IgD-negative memory B cell (primary cell): Measurements from ENCODE around the gene KRTAP4-11. TPM values are rescaled to one million over a fixed set of nuclear protein-coding genes. Genes with fewer than 3 reads are reported as not detected.
"Not testable (repeated sequence)": the region's sequence is repeated elsewhere in the genome, so short reads cannot be mapped to it uniquely, and the experiment has no call there.

Experiments
- H3K27ac Mint-ChIP-seq, 3 donors: one replicate each; pipeline ENCODE4 v1.8.0; 2020 to 2022; ENCODE audit warnings: mild to moderate bottlenecking in 3 of 3, mixed read lengths in 3 of 3, moderate library complexity in 1 of 3
- H3K27me3 Mint-ChIP-seq: one replicate; pipeline ENCODE4 v1.8.0; 2021; ENCODE audit warnings: mixed read lengths
- H3K36me3 Mint-ChIP-seq: one replicate; pipeline ENCODE4 v1.8.0; 2020; ENCODE audit warnings: mild to moderate bottlenecking, mixed read lengths
- H3K4me1 Mint-ChIP-seq, 3 donors: one replicate each; pipeline ENCODE4 v1.8.0; 2020 to 2022; ENCODE audit warnings: mixed read lengths in 3 of 3, mild to moderate bottlenecking in 1 of 3
- H3K4me3 Mint-ChIP-seq, 4 donors: one replicate each; pipeline ENCODE4 v1.8.0; 2020 to 2022; ENCODE audit warnings: mild to moderate bottlenecking in 4 of 4, mixed read lengths in 4 of 4, moderate library complexity in 3 of 4
- H3K9me3 Mint-ChIP-seq, 3 donors: one replicate each; pipeline ENCODE4 v1.8.0; 2020 to 2021; ENCODE audit warnings: mixed read lengths in 3 of 3, mild to moderate bottlenecking in 1 of 3
- polyA plus RNA-seq: library from polyadenylated mRNA; unstranded; fragments of 300-500 nt; fragmentation: Illumina TruSeq; gene quantifications from one replicate; pipeline ENCODE4 v1.2.3, GENCODE V29; 2021

Gene KRTAP4-11
- polyA plus RNA-seq, 1 donor from 2014 or later, result not detected

DNA sequence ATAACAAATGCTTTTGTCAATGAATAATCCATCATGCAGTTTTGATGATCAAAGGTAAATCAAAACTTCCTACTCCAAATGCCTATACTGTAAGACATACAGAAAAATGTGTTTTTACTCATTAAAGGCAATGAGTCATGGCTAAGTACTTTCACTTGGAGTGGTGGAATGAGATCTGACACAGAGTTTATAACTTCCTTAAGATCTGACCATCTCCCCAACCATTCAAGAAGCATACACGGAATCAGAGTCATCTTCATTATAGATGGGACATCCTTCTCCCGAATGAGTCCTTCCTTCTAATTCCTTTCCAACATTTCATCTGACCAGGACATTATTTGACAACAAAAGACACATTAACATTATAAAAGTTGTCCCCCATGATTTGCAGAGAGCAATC lies 34.7 kb downstream of the KRTAP4-11 start:
- H3K36me3 Mint-ChIP-seq, H3K4me1 Mint-ChIP-seq, H3K9me3 Mint-ChIP-seq, H3K27ac Mint-ChIP-seq, H3K4me3 Mint-ChIP-seq: not testable (repeated sequence)
- peaks cover 17% of the 10 kb centered on the region for H3K27me3 Mint-ChIP-seq

DNA sequence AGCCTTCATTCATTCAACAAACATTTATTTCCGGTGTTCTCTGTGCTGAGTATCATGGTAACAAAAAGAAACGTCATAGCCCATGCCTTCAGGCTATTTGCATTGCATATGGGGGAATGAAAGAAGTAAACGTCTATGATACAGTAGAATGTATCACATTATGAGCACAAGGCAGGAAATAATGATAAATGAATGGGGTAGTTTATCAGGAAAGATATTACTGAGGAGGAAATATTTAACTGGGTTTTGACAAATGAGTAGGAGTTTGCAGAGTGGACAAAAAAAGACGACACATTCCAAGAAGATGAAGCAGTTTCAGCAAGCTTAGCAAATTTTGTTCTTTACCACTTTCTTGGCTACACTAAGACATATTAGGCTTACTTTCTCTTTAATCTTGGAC lies 35.5 kb downstream of the KRTAP4-11 start:
- H3K36me3 Mint-ChIP-seq, result no peaks in the 10 kb centered on the region
- no peaks in the 10 kb centered on the region for H3K4me1 Mint-ChIP-seq
- peaks cover 16% of the 10 kb centered on the region for H3K27me3 Mint-ChIP-seq
- no peak overlapping the region for H3K27ac Mint-ChIP-seq
- H3K4me3 Mint-ChIP-seq, result no peak overlapping the region
- peaks cover 0 to 5% (median 0%) of the 10 kb centered on the region in 3 donors for H3K9me3 Mint-ChIP-seq

DNA sequence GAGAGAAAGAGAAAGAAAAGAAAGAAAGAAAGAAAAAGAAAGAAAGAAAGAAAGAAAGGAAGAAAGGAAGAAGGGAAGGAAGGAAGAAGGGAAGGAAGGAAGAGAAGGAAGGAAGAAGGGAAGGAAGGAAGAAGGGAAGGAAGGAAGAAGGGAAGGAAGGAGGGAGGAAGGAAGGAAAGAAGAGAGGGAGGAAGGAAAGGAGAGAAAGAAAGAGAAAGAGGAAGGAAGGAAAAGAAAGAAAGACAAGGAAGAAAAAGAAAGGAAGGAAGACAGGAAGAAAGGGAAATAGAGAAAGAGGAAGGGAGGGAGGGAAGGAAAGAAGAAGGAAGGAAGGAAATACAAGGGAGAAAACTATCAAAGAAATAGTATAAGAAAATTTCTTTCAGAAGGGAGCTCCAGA lies 41.4 kb downstream of the KRTAP4-11 start:
- no peak overlapping the region for H3K27ac Mint-ChIP-seq
- peaks cover 0 to 5% (median 0%) of the 10 kb centered on the region in 3 donors for H3K9me3 Mint-ChIP-seq
- peaks cover 9% of the 10 kb centered on the region for H3K27me3 Mint-ChIP-seq
- no peaks in the 10 kb centered on the region for H3K4me1 Mint-ChIP-seq
- no peaks in the 10 kb centered on the region for H3K36me3 Mint-ChIP-seq
- H3K4me3 Mint-ChIP-seq, result no peak overlapping the region

DNA sequence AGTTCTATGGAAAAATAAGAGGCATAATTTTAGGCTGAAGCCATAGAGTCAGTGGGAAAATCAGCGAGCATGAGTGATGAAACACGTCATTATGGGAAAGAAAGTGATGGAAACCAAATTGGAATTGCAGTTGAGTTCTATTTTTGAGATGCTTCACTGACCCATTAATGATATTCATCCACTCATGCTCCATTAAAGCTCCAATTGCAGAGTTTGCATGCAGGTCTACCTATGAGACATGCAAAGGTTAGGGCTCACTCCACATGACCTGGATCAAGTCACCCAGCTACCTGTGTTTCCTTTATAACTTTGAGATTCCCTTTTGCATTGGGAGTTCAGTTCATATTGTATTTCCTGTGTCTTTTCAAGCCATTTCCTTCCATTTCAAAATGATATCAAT lies 44.5 kb downstream of the KRTAP4-11 start:
- H3K36me3 Mint-ChIP-seq, result no peaks in the 10 kb centered on the region
- H3K9me3 Mint-ChIP-seq, result peaks cover 0 to 5% (median 2%) of the 10 kb centered on the region in 3 donors
- H3K4me3 Mint-ChIP-seq, result no peak overlapping the region
- no peaks in the 10 kb centered on the region for H3K4me1 Mint-ChIP-seq
- H3K27me3 Mint-ChIP-seq, result peaks cover 5% of the 10 kb centered on the region
- no peak overlapping the region for H3K27ac Mint-ChIP-seq

- no peak overlapping the region for H3K27ac Mint-ChIP-seq
- no peaks in the 10 kb centered on the region for H3K4me1 Mint-ChIP-seq
- H3K9me3 Mint-ChIP-seq, result peaks cover 0 to 5% (median 2%) of the 10 kb centered on the region in 3 donors
- no peaks in the 10 kb centered on the region for H3K36me3 Mint-ChIP-seq
- H3K27me3 Mint-ChIP-seq, result peaks cover 5% of the 10 kb centered on the region
- H3K4me3 Mint-ChIP-seq, result peak overlapping the region in 1 of 4 donors; percentile 40
Observed at GRCh38 chr17:41071606-41072360, 46.4 kb downstream of the KRTAP4-11 start.

DNA sequence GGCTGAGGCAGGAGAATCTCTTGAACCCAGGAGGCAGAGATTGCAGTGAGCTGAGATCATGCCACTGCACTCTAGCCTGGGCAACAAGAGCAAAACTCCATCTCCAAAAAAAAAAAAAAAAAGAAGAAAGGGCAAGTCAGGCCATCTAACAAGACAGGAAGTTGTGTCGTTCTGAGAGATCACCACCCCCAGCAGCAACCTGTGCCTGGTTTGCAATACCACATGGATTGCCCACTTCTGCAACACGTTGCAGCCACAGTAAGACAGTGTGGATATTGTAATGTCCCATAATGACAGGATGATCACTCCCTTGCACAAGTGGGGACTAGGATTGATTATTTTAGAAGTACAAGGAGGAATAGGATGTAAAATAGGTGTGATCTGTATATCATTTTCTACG lies 49.1 kb downstream of the KRTAP4-11 start:
- Mint-ChIP-seq H3K9me3 (peaks cover 0 to 2% (median 0%) of the 10 kb centered on the region in 3 donors), H3K4me1 (no peaks in the 10 kb centered on the region), H3K4me3 (no peak overlapping the region), H3K27me3 (no peaks in the 10 kb centered on the region), H3K27ac (no peak overlapping the region), H3K36me3 (no peaks in the 10 kb centered on the region)

- Mint-ChIP-seq H3K4me1 (no peaks in the 10 kb centered on the region), H3K4me3 (no peak overlapping the region), H3K36me3 (no peaks in the 10 kb centered on the region), H3K9me3 (peaks cover 0 to 2% (median 0%) of the 10 kb centered on the region in 3 donors), H3K27ac (no peak overlapping the region), H3K27me3 (no peaks in the 10 kb centered on the region)
Observed at GRCh38 chr17:41067281-41067680, 50.9 kb downstream of the KRTAP4-11 start.

Other genes with a start within 250 kb of the KRTAP4-11 start
- gene KRT20, start 233.1 kb downstream of the KRTAP4-11 start, polyA plus RNA-seq, result not detected
- gene KRT23, start 180.7 kb downstream of the KRTAP4-11 start, polyA plus RNA-seq, result not detected
- not detected for gene KRT39, start 151.4 kb downstream of the KRTAP4-11 start, polyA plus RNA-seq
- not detected for gene KRT40, start 134.0 kb downstream of the KRTAP4-11 start, polyA plus RNA-seq
- gene KRTAP3-3, start 124.2 kb downstream of the KRTAP4-11 start, polyA plus RNA-seq, result not detected
- not detected for gene KRTAP3-2, start 118.5 kb downstream of the KRTAP4-11 start, polyA plus RNA-seq
- gene KRTAP3-1, start 109.2 kb downstream of the KRTAP4-11 start, polyA plus RNA-seq, result not detected
- not detected for gene KRTAP1-5, start 91.2 kb downstream of the KRTAP4-11 start, polyA plus RNA-seq
- not detected for gene KRTAP1-4, start 88.2 kb downstream of the KRTAP4-11 start, polyA plus RNA-seq
- gene KRTAP1-3, start 83.5 kb downstream of the KRTAP4-11 start, polyA plus RNA-seq, result not detected
- gene KRTAP1-1, start 76.9 kb downstream of the KRTAP4-11 start, polyA plus RNA-seq, result not detected
- gene KRTAP2-1, start 71.1 kb downstream of the KRTAP4-11 start, polyA plus RNA-seq, result not detected
- not detected for gene KRTAP2-2, start 63.1 kb downstream of the KRTAP4-11 start, polyA plus RNA-seq
- not detected for gene KRTAP2-3, start 58.3 kb downstream of the KRTAP4-11 start, polyA plus RNA-seq
- gene KRTAP2-4, start 52.5 kb downstream of the KRTAP4-11 start, polyA plus RNA-seq, result not detected
- not detected for gene KRTAP4-7, start 34.2 kb downstream of the KRTAP4-11 start, polyA plus RNA-seq
- not detected for gene KRTAP4-8, start 20.2 kb downstream of the KRTAP4-11 start, polyA plus RNA-seq
- not detected for gene KRTAP4-16, start 16.2 kb downstream of the KRTAP4-11 start, polyA plus RNA-seq
- not detected for gene KRTAP4-9, start 13.0 kb downstream of the KRTAP4-11 start, polyA plus RNA-seq
- not detected for gene KRTAP4-12, start 5.8 kb upstream of the KRTAP4-11 start, polyA plus RNA-seq
- not detected for gene KRTAP4-6, start 22.2 kb upstream of the KRTAP4-11 start, polyA plus RNA-seq
- not detected for gene KRTAP4-5, start 31.5 kb upstream of the KRTAP4-11 start, polyA plus RNA-seq
- not detected for gene KRTAP4-4, start 42.4 kb upstream of the KRTAP4-11 start, polyA plus RNA-seq
- gene KRTAP4-3, start 49.8 kb upstream of the KRTAP4-11 start, polyA plus RNA-seq, result not detected
- not detected for gene KRTAP4-2, start 59.8 kb upstream of the KRTAP4-11 start, polyA plus RNA-seq
- gene KRTAP4-1, start 66.5 kb upstream of the KRTAP4-11 start, polyA plus RNA-seq, result not detected
- not detected for gene KRTAP9-1, start 71.5 kb upstream of the KRTAP4-11 start, polyA plus RNA-seq
- not detected for gene KRTAP9-2, start 108.3 kb upstream of the KRTAP4-11 start, polyA plus RNA-seq
- not detected for gene KRTAP9-3, start 114.1 kb upstream of the KRTAP4-11 start, polyA plus RNA-seq
- gene KRTAP9-8, start 119.6 kb upstream of the KRTAP4-11 start, polyA plus RNA-seq, result not detected
- not detected for gene KRTAP9-4, start 131.3 kb upstream of the KRTAP4-11 start, polyA plus RNA-seq
- not detected for gene KRTAP9-9, start 137.0 kb upstream of the KRTAP4-11 start, polyA plus RNA-seq
- gene KRTAP9-6, start 147.0 kb upstream of the KRTAP4-11 start, polyA plus RNA-seq, result not detected
- not detected for gene KRTAP9-7, start 157.3 kb upstream of the KRTAP4-11 start, polyA plus RNA-seq
- gene KRTAP29-1, start 184.5 kb upstream of the KRTAP4-11 start, polyA plus RNA-seq, result not detected
- gene KRTAP16-1, start 190.9 kb upstream of the KRTAP4-11 start, polyA plus RNA-seq, result not detected
- gene KRTAP17-1, start 197.3 kb upstream of the KRTAP4-11 start, polyA plus RNA-seq, result not detected
- gene KRT33A, start 232.5 kb upstream of the KRTAP4-11 start, polyA plus RNA-seq, result not detected